CD4-positive, alpha-beta T cell treated with Interferon gamma for 1 hour (primary cell): ENCODE measurements around the gene CFB.
"Not testable (repeated sequence)": the region's sequence is repeated elsewhere in the genome, so short reads cannot be mapped to it uniquely, and the experiment has no call there.

Experiments
- DNase-seq: peaks from one replicate; pipeline ENCODE4 v3.0.0-alpha.2; 2020

Gene CFB

GRCh38 chr6:31915351-31915750, 30.5 kb upstream of the CFB start:
- DNase-seq: no peak

GRCh38 chr6:31915756-31916155, 30.1 kb upstream of the CFB start:
- no peak for DNase-seq

- no peak for DNase-seq
Observed at GRCh38 chr6:31918069-31918720, 27.7 kb upstream of the CFB start.

- no peak for DNase-seq
Observed at GRCh38 chr6:31919624-31920303, 26.1 kb upstream of the CFB start.

DNA sequence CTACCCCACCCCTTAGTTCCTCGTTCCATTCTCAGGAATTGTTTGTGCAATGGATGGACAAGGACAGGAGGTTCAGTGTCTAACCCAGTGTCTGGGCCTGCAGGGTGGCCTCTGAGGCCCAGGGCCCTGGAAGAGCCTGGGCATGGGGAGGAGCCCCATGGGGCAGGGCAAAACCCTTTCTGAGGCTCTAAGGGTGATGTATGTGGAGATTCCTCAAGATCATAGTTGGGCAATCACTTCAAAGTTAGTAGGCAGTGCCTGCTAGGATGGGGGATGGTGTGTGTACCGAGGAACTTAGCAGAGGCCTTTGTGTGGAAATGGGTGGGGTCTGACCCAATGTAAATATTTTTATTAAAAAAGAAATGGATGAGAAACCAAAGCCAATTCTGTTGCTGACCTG, 25.1 kb upstream of the CFB start:
- no peak for DNase-seq

- no peak for DNase-seq
Observed at GRCh38 chr6:31922942-31923341, 23.0 kb upstream of the CFB start.

- peak; percentile 14 for DNase-seq
Observed at GRCh38 chr6:31927242-31927862, 18.5 kb upstream of the CFB start, which contains the start of gene C2. Gene C2 (plus strand): TSS chr6:31927717. CDS start chr6:31927753, 36 bp downstream.

DNA sequence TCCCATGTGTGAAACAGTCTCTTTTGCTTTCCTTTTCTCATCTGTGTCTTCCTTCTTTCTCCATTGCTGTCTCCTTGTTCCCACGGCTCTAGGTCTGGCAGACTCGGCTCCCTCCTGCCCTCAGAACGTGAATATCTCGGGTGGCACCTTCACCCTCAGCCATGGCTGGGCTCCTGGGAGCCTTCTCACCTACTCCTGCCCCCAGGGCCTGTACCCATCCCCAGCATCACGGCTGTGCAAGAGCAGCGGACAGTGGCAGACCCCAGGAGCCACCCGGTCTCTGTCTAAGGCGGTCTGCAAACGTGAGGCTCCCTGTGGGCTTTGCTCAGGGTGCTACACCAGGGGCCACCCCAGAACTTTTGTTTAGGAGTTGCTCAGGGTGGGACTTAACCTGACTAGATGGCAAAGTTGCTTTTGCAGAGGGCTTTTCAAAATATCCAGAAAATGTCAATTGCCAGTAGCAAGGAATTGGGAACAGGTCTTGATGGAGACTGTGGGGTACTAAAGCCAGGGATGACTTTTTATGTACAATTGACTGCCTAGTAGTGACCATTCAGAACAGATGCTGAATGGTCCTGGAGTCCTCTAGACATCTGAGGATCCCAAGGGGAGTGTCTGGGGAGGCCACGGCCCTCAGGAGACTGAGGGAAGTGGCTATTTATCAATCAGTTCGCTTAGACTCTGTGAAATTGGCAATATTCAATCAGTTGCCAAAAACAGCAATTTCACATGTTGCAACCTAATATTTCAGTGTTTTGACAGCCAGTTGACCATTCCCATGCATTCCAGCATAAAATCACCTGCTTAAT, 17.8 kb upstream of the CFB start:
- no peak for DNase-seq

GRCh38 chr6:31928672-31928939, 17.3 kb upstream of the CFB start:
- DNase-seq: no peak

DNA sequence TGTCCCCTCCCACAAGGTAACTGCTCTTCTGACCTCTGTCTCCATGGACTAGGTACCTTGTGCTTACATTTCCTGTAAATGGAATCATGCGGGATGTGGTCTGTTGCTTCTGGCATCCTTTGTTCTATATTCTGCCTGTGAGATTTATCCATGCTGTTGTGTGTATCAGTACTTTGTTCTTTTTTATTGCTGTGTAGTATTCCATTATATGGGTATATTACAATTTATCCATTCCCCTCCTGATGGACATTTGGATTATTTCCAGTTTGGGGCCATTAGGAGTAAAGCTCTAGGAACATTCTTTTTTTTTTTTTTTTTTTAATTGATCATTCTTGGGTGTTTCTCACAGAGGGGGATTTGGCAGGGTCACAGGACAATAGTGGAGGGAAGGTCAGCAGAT, 14.9 kb upstream of the CFB start:
- DNase-seq: no peak

GRCh38 chr6:31932137-31932536, 13.8 kb upstream of the CFB start:
- DNase-seq: not testable (repeated sequence)

DNA sequence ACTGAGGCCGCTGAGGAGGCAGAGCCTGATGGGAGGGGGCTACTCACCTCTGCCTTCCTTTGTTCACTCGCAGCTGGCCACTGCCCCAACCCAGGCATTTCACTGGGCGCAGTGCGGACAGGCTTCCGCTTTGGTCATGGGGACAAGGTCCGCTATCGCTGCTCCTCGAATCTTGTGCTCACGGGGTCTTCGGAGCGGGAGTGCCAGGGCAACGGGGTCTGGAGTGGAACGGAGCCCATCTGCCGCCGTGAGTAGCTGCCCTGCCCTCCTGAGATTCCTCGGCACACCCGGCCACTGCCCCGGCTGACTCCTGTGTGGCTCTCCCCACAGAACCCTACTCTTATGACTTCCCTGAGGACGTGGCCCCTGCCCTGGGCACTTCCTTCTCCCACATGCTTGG, 12.4 kb upstream of the CFB start:
- no peak for DNase-seq

- no peak for DNase-seq
Observed at GRCh38 chr6:31935021-31935420, 10.9 kb upstream of the CFB start.

- no peak for DNase-seq
Observed at GRCh38 chr6:31935823-31936222, 10.1 kb upstream of the CFB start.

GRCh38 chr6:31940256-31940664, 5.6 kb upstream of the CFB start:
- DNase-seq: no peak

GRCh38 chr6:31943742-31944141, 2.2 kb upstream of the CFB start:
- DNase-seq: no peak

DNA sequence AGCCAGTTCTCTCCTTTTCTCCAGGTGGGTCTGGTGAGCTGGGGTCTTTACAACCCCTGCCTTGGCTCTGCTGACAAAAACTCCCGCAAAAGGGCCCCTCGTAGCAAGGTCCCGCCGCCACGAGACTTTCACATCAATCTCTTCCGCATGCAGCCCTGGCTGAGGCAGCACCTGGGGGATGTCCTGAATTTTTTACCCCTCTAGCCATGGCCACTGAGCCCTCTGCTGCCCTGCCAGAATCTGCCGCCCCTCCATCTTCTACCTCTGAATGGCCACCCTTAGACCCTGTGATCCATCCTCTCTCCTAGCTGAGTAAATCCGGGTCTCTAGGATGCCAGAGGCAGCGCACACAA, 765 bp upstream of the CFB start:
- no peak for DNase-seq

DNA sequence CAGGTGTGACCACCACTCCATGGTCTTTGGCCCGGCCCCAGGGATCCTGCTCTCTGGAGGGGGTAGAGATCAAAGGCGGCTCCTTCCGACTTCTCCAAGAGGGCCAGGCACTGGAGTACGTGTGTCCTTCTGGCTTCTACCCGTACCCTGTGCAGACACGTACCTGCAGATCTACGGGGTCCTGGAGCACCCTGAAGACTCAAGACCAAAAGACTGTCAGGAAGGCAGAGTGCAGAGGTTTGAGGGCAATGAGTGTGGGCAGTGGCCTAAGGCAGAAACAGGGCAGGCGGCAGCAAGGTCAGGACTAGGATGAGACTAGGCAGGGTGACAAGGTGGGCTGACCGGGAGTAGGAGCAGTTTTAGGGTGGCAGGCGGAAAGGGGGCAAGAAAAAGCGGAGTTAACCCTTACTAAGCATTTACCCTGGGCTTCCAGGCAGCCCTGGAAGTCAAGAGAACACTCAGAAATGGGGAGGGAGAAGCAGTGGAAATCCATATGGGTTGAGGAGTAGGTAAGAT, 533 bp downstream of the CFB start:
- DNase-seq: no peak

DNA sequence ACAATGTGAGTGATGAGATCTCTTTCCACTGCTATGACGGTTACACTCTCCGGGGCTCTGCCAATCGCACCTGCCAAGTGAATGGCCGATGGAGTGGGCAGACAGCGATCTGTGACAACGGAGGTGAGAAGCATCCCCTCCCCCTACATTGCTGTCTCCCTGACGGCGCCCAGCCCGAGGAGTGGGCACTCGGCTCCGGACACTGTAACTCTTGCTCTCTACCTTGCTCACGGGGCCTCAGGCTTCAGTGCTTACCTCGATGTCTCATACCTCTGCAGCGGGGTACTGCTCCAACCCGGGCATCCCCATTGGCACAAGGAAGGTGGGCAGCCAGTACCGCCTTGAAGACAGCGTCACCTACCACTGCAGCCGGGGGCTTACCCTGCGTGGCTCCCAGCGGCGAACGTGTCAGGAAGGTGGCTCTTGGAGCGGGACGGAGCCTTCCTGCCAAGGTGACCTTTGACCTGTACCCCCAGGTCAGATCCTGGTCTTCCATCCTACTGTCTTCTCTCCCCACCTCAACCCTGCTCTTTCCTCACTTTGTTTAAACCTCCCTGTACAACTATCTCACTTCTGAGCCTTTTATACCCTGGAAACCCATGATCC, 1.3 kb downstream of the CFB start:
- no peak for DNase-seq

- no peak for DNase-seq
Observed at GRCh38 chr6:31947864-31948263, 2.0 kb downstream of the CFB start.

DNA sequence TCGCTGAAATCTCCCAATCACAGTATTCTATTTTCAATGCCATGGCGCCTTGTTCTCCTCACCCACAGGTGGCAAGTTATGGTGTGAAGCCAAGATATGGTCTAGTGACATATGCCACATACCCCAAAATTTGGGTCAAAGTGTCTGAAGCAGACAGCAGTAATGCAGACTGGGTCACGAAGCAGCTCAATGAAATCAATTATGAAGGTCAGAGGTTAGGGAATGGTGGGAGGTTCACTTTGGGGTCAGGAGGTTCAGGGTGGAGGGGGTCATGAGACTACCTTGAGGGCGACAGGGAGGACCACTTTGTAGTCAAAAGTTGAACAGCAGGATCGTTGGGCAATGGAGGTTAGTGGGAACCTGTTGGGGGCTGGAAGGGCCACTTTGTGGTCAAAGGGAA, 2.4 kb downstream of the CFB start:
- DNase-seq: no peak

GRCh38 chr6:31948753-31949413, 3.0 kb downstream of the CFB start:
- DNase-seq: no peak
